T-helper 2 cell treated with Interferon-gamma antibody and Interleukin-4, amounts not matched to agents 5 μg/mL and 100 μg/mL, for 36 hours (primary cell): ENCODE data around the gene TLN1.

ENCODE experiments used
- DNase-seq: peaks from one replicate; pipeline ENCODE4 v3.0.0; 2021; ENCODE audit warnings: low spot score
- H3K27ac Mint-ChIP-seq: one replicate; pipeline ENCODE4 v1.8.0; 2021; ENCODE audit warnings: mild to moderate bottlenecking, mixed read lengths
- H3K27me3 Mint-ChIP-seq: one replicate; pipeline ENCODE4 v1.8.0; 2021; ENCODE audit warnings: low read depth, mixed read lengths
- H3K36me3 Mint-ChIP-seq: one replicate; pipeline ENCODE4 v1.8.0; 2021; ENCODE audit warnings: low read depth, mixed read lengths
- H3K4me1 Mint-ChIP-seq: one replicate; pipeline ENCODE4 v1.8.0; 2021; ENCODE audit warnings: low read depth, mixed read lengths
- H3K4me3 Mint-ChIP-seq: one replicate; pipeline ENCODE4 v1.8.0; 2022; ENCODE audit warnings: mild to moderate bottlenecking, moderate library complexity, mixed read lengths
- H3K9me3 Mint-ChIP-seq: one replicate; pipeline ENCODE4 v1.8.0; 2021; ENCODE audit warnings: mixed read lengths

Gene TLN1

DNA sequence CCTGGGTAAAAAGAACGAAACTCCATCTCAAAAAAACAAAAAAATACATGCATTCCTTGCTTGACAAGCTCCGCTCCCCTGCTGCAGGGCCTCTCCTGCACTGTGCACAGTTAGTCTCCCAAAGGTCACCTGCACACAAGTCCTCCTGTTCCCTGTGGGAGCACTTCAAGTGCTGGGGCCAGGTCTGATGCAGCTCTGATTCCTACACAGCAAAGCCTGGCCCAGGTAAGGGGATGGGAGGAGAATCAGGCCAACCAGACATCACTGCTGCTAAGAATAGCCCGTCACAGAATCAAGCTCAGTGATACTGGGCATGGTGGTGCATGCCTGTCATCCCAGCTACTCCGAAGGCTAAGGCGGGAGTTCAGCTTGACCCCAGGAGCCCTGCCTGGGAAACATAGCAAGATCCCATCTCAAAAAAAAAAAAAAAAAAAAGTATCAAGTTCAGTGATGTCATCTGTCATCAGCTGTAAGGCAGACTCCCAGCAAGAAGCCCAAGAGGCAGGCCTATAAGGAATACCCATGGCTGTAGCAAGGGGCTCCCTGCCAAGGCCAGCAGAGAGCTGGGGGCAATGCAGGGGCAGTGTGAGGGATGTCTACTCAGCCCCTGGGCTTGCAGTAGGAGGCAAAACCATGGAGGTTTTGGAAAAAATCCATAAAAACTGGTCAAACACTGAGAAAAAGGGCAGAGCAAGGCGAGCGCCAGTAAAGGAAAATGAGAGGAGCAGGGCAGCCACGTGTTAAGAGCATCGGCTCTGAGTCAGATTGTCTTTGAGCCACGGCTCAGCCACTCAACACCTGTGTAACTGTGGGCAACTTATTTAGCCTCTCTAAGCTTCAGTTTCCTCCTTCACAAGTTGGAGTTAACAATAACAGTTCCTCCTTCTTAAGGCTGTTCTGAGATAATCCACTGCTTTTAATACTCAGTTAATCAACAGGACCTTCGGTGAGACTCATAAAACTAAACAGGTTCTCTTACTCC lies 45.5 kb downstream of the TLN1 start:
- H3K36me3 Mint-ChIP-seq: no peaks in the 10 kb centered on the region
- no peak overlapping the region for H3K27ac Mint-ChIP-seq
- H3K4me1 Mint-ChIP-seq: peaks cover 13% of the 10 kb centered on the region
- no peaks in the 10 kb centered on the region for H3K9me3 Mint-ChIP-seq
- no peaks in the 10 kb centered on the region for H3K27me3 Mint-ChIP-seq
- no peak for DNase-seq
- no peak overlapping the region for H3K4me3 Mint-ChIP-seq

DNA sequence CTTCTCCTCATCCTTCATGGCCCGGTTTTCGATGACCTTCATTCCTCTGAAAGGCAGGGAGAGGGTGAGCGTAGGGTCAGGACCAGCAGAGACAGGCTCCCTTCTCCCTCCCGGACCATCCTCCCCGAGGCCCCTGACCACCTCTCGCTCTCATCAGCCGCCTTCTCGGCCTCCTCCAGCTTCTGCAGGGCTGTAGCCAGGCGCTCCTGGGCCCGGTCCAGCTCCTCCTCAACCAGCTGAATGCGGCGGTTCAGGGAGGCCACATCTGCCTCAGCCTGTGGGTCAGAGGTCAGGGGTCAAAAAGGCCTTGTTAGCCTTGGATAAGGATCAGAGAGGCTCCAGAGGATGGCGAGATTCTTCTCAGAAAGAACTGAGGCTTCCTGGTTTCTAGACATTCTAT lies 46.5 kb downstream of the TLN1 start:
- Mint-ChIP-seq H3K4me1 (peaks cover 8% of the 10 kb centered on the region), H3K27ac (no peak overlapping the region), H3K27me3 (no peaks in the 10 kb centered on the region), H3K36me3 (no peaks in the 10 kb centered on the region), H3K9me3 (no peaks in the 10 kb centered on the region), H3K4me3 (no peak overlapping the region)
- no peak for DNase-seq

DNA sequence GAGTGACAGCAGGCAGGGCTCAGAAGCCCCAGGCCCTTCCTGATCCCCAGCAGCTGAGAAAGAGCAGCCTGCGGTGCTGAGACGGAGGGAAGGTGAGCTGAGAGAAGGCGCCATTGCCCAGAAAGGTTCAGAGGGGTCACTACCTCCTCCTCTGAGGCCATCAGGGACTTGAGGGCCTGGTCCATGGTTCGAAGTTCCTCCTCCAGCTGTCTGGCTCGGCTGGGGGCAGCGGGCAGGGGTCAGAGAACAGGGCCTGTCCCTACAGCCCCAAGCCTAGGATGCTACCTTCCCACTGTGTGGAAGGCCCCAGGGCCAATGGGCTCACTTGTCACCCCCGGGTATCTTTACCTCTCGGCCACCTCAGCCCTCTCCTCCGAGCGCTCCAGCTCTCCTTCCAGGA lies 47.1 kb downstream of the TLN1 start:
- DNase-seq: no peak
- H3K4me3 Mint-ChIP-seq: no peak overlapping the region
- H3K27ac Mint-ChIP-seq: no peak overlapping the region
- peaks cover 8% of the 10 kb centered on the region for H3K4me1 Mint-ChIP-seq
- H3K27me3 Mint-ChIP-seq: no peaks in the 10 kb centered on the region
- no peaks in the 10 kb centered on the region for H3K36me3 Mint-ChIP-seq
- no peaks in the 10 kb centered on the region for H3K9me3 Mint-ChIP-seq

- Mint-ChIP-seq H3K9me3 (no peaks in the 10 kb centered on the region), H3K36me3 (no peaks in the 10 kb centered on the region), H3K27me3 (peaks cover 3% of the 10 kb centered on the region), H3K4me3 (no peak overlapping the region), H3K4me1 (peaks cover 2% of the 10 kb centered on the region), H3K27ac (no peak overlapping the region)
- no peak for DNase-seq
These were observed 48.7 kb downstream of the TLN1 start for GRCh38 chr9:35683323-35683722.

GRCh38 chr9:35682520-35683315 lies 49.3 kb downstream of the TLN1 start:
- Mint-ChIP-seq H3K27ac (no peak overlapping the region), H3K9me3 (no peaks in the 10 kb centered on the region), H3K36me3 (no peaks in the 10 kb centered on the region), H3K27me3 (peaks cover 3% of the 10 kb centered on the region), H3K4me1 (no peaks in the 10 kb centered on the region), H3K4me3 (no peak overlapping the region)
- no peak for DNase-seq

GRCh38 chr9:35682051-35682450 lies 49.9 kb downstream of the TLN1 start:
- no peaks in the 10 kb centered on the region for H3K4me1 Mint-ChIP-seq
- peak overlapping the region; percentile 33 for H3K27ac Mint-ChIP-seq
- H3K4me3 Mint-ChIP-seq: no peak overlapping the region
- H3K9me3 Mint-ChIP-seq: no peaks in the 10 kb centered on the region
- H3K27me3 Mint-ChIP-seq: peaks cover 5% of the 10 kb centered on the region
- no peak for DNase-seq
- H3K36me3 Mint-ChIP-seq: no peaks in the 10 kb centered on the region

DNA sequence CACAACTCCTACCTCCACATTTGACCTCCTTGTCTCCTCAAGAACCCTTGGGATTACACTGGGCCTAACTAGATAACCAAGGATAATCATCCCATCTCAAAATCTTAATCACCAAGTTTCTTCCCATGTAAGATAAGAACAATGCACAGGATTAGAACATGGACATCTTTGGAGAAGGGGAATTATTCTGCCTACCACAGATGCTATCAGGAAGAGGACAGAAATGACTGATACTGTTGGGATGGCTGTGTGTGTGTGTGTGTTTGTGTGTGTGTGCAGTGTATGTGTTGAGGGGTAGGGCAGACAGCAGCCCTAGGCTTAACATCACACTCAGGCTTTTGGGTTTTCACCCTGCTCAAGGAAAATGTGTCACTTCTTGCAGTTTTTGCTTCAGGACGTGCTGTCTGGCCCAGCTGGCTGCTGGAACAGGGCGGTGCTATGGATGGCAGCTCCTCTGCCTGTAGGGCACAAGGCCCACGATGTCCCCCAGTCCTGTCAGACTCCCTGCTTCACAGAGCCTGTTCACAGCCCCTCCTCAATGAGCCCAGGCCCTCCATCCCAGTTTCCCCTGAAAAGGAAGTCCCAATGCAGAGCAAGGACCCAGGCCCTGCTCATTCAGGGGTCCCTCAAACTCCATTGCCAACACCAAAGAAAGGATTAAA lies 50.5 kb downstream of the TLN1 start:
- Mint-ChIP-seq H3K9me3 (no peaks in the 10 kb centered on the region), H3K36me3 (no peaks in the 10 kb centered on the region), H3K27ac (no peak overlapping the region), H3K27me3 (peaks cover 7% of the 10 kb centered on the region), H3K4me1 (peaks cover under 1% of the 10 kb centered on the region), H3K4me3 (no peak overlapping the region)
- no peak for DNase-seq

DNA sequence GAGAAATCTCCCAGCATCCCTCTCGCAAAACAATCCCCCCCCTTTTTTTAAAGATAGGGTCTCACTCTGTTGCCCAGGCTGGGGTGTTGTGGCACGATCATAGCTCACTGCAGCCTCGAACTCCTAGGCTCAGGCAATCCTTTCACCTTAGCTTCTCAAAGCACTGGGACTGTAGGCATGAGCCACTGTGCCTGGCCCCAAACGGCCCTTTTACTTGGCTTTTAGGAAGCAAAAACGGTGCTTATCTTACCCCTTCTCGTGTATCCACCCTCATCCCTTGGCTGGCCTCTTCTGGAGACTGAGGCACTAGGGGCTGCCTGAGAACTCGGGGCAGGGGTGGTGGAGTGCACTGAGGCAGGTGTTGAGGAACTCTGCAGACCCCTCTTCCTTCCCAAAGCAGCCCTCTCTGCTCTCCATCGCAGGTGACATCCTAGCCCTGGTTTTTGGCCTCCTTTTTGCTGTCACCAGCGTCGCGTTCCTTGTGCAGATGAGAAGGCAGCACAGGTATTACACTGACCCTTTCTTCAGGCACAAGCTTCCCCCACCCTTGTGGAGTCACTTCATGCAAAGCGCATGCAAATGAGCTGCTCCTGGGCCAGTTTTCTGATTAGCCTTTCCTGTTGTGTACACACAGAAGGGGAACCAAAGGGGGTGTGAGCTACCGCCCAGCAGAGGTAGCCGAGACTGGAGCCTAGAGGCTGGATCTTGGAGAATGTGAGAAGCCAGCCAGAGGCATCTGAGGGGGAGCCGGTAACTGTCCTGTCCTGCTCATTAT lies 51.5 kb downstream of the TLN1 start:
- DNase-seq: no peak
- Mint-ChIP-seq H3K36me3 (no peaks in the 10 kb centered on the region), H3K27me3 (peaks cover 12% of the 10 kb centered on the region), H3K4me3 (no peak overlapping the region), H3K9me3 (no peaks in the 10 kb centered on the region), H3K27ac (no peak overlapping the region), H3K4me1 (peaks cover 3% of the 10 kb centered on the region)

GRCh38 chr9:35679766-35680330 lies 52.1 kb downstream of the TLN1 start:
- Mint-ChIP-seq H3K27me3 (peaks cover 15% of the 10 kb centered on the region), H3K27ac (no peak overlapping the region), H3K9me3 (no peaks in the 10 kb centered on the region), H3K4me3 (no peak overlapping the region), H3K36me3 (no peaks in the 10 kb centered on the region), H3K4me1 (peaks cover 3% of the 10 kb centered on the region)
- no peak for DNase-seq

DNA sequence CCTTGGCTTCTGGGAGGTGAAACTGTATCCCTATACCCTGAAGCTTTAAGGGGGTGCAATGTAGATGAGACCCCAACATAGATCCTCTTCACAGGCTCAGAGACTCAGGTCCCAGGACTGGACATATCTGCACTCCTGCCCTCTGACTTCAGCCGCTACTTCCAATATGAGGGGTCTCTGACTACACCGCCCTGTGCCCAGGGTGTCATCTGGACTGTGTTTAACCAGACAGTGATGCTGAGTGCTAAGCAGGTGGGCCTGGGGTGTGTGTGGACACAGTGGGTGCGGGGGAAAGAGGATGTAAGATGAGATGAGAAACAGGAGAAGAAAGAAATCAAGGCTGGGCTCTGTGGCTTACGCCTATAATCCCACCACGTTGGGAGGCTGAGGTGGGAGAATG lies 52.9 kb downstream of the TLN1 start:
- H3K9me3 Mint-ChIP-seq: no peaks in the 10 kb centered on the region
- no peak for DNase-seq
- H3K36me3 Mint-ChIP-seq: no peaks in the 10 kb centered on the region
- peaks cover 3% of the 10 kb centered on the region for H3K4me1 Mint-ChIP-seq
- H3K27me3 Mint-ChIP-seq: peaks cover 23% of the 10 kb centered on the region
- H3K4me3 Mint-ChIP-seq: no peak overlapping the region
- no peak overlapping the region for H3K27ac Mint-ChIP-seq

GRCh38 chr9:35675732-35676392 lies 56.1 kb downstream of the TLN1 start:
- Mint-ChIP-seq H3K9me3 (no peaks in the 10 kb centered on the region), H3K4me1 (peaks cover 3% of the 10 kb centered on the region), H3K36me3 (no peaks in the 10 kb centered on the region), H3K27me3 (peaks cover 32% of the 10 kb centered on the region), H3K27ac (no peak overlapping the region), H3K4me3 (peak overlapping the region; percentile 57)
- no peak for DNase-seq

- Mint-ChIP-seq H3K9me3 (no peaks in the 10 kb centered on the region), H3K36me3 (no peaks in the 10 kb centered on the region), H3K27me3 (peaks cover 32% of the 10 kb centered on the region), H3K4me1 (peaks cover 3% of the 10 kb centered on the region), H3K4me3 (peak overlapping the region; percentile 45), H3K27ac (no peak overlapping the region)
- no peak for DNase-seq
These were observed 56.8 kb downstream of the TLN1 start for GRCh38 chr9:35675204-35675603.

DNA sequence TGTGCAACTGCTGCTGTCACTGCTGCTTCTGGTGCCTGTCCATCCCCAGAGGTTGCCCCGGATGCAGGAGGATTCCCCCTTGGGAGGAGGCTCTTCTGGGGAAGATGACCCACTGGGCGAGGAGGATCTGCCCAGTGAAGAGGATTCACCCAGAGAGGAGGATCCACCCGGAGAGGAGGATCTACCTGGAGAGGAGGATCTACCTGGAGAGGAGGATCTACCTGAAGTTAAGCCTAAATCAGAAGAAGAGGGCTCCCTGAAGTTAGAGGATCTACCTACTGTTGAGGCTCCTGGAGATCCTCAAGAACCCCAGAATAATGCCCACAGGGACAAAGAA lies 58.0 kb downstream of the TLN1 start:
- H3K36me3 Mint-ChIP-seq: no peaks in the 10 kb centered on the region
- no peaks in the 10 kb centered on the region for H3K9me3 Mint-ChIP-seq
- DNase-seq: no peak
- peaks cover 3% of the 10 kb centered on the region for H3K4me1 Mint-ChIP-seq
- H3K27ac Mint-ChIP-seq: no peak overlapping the region
- no peak overlapping the region for H3K4me3 Mint-ChIP-seq
- peaks cover 32% of the 10 kb centered on the region for H3K27me3 Mint-ChIP-seq
